GM19397 (cell line): ENCODE measurements around the gene PITHD1.
"Not testable (repeated sequence)": the region's sequence is repeated elsewhere in the genome, so short reads cannot be mapped to it uniquely, and the experiment has no call there.

Experiments used
- ATAC-seq: cut with Tn5 transposase; IDR thresholded peaks from one replicate; pipeline ENCODE4 v1.9.1; 2021; ENCODE audit warnings: mild to moderate bottlenecking, moderate library complexity; ENCODE audit not compliant: unreplicated experiment

The PITHD1 gene

DNA sequence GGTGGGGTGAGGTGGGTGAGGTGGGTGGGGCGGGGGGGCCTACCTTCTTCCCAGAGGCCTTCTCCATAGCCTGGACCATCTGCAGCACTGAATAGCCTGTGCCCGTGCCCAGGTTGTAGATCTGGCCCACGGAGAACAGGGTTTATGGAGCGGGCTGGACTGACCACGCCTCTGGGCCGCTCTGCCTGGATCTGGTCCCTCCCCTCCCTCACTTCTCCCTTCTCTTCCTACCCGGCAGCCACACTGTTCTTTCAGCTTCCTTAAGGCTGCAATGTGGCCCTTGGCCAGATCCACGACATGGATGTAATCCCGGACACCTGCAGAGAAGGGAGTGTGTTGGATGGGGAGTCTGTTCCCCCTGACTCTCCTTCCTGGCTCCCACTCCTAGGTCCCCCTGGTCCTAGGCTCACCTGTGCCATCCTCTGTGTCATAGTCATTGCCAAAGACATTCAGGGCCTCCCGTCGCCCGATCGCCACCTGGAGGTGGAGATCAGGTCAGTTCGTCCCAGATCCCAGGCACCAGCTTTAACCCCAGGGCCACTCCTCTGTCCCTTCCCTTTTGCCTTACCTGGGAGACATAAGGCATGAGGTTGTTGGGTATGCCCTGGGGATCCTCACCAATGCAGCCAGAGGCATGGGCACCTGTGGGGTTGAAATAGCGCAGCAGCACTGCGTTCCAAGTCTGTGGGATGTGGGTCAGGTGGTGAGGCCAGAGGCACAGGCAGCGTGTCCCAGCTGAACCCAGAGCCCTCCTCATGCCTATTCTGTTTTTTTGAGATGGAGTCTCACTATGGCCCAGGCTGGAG lies 18.5 kb downstream of the PITHD1 start:
- ATAC-seq: no peak

DNA sequence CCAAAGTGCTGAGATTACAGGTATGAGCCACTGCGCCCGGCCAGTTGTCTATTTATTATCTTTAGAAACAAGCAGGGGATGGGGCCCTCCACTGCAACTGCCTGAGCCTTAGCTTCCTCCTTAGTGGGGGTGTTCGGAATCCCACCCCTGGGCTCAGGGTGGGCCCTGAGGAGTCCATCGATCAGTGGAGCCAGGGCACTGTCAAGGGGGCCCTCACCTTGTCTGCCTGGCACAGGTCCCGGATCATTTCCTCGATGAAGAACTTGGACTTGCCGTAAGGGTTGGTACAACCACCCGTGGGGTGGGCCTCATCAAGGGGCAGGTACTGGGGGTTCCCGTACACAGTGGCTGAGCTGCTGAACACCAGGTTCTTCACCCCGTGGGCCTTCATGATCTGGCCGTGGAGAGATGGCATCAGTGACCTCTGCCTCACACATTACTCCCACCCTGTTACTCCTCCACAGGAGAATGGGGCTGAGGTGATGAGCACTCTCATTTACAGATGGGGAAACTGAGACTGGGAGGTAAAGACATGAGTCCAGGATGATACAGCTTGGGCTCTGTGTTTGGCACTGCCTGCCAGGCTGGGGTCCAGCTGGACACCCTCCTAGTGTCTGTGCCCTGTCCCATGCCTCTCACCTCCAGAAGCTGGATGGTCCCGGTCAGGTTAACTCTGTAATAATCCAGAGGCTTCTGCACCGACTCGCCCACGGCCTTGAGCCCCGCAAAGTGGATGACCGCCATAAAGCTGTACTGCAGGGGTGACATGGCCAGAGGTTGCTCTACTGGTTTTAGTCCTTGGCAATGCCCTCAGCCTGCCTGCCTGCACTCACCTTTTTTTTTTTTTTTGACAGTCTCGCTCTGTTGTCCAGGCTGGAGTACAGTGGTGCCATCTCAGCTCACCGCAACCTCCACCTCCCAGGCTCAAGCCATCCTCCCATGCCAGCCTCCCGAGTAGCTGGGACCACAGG lies 19.5 kb downstream of the PITHD1 start:
- no peak for ATAC-seq

DNA sequence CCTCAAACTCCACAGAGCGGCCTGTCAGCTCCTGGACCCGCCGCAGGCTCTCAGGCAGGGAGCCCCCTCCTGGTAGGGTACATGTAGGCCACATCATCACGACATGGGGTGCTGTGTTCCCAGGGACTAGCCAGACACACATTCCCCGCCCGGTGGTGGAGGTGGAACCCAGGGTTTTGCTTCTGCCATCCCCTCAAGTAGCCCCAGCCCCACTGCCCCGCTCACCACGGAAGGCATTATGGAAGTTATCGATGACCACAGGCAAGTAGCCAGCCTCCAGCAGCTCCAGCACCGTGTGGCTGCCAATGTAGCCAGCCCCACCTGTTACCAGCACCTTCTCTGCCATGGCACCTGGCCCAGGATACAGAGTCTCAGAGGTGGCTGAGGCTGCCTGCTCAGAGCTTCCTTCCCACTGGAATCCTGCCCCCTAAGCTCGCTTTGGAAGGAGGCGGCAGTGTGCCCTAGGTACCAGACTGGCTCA lies 20.5 kb downstream of the PITHD1 start:
- no peak for ATAC-seq

DNA sequence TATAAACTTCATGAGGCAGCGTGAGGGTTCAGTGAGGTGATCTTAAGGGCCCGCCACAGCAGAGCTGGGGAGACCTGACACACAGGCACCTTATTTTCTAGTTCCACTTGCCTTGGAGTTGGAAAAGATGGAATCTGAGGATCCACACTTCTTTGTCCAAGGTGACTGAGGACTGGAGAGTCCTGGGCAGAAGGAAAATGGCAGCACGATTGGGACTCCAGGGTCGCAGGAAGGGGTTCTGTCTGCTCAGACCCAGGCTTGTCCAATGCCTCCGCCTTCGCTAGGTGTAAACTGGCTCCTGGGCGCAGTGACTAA lies 21.0 kb downstream of the PITHD1 start:
- no peak for ATAC-seq

DNA sequence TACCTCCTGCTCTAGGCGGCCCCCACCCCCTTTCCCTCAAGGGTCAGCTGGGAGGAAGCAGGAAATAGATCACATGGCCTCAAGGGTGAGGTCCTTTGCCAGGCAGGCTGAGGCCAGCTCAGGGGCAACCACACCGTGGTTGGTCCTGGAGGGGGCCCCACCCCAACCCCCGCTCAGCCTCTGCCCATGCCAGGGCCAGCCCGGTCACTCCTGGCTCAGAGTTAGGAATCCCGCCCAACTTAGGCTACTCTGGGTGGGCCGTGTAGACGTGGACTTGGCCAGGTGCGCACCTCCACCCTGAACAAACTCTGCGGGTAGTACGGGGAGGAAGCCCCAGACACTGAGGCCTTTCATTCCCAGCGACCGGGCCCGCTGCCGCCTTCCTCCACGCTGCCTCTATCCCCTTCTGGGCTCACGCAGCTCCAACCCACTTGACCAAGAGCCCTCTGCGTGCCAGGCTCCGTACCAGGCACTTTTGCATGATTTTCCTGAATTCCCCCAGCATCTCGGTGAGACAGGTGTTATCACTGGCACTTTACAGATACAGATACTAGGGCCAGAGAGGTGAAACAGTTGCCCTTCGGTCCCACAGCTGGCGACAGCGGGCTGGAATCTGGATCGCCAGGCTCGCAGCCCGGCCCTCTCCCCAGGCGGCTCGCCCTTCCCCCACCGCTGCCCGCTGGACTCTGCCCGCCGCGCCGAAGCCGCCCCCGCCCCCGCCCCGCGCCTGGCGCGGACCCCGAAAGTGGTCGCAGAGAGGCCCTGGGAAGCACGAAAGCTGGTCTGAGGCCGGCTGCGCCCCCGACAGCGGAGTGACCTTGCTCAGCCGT lies 21.6 kb downstream of the PITHD1 start:
- ATAC-seq: peak; percentile 3

DNA sequence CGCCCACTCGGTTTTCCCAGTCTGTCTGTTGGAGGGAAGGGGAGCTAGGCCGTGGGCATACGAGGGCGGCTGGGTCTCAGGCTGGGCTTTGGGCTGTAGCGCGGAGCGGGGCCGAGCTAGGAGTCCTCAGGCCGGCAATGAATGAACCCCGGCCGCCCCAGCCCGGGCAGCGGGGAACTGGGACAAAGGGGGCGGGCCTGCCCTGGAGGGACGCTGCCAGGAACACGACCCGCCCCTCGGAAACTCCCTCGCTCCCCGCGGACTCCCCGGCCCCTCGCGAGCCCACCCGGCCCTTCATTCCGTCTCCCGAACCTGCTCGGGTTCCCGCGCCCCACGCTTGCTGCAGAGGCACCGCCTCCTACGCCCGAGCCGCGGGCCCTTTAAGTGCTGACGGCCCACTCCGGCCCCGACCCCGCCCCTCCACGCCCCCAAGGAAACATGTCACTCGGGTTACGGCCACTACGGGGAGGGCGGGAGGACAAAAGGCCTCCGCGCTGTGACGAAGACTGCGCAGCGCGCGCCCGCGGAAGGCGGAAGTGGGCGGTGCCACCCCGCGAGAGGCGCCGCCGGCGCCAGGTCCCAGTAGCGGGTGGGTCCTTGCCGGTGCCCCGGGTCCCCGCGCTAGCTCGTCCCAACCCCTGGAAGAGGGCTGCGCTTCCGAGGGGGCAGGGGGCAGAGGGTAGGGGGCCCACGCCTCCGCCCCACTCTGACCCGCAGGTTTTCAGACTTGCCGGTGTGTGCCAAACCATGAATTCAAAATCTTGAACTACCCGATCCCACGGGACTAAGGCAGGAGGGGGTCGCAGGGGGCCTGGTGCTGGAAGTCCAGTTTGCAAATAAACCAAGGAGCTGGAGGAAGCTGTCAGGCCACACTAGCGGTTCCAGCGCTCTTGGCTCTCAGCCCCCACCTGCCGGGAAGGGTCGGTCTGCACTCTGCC lies 22.5 kb downstream of the PITHD1 start, which contains the start of gene GALE:
Gene GALE, minus strand, starts transcription at position 355 of the 938 bp plus-strand sequence. CDS start 1,747 bp downstream, outside the sequence.
- peak; percentile 79 for ATAC-seq

DNA sequence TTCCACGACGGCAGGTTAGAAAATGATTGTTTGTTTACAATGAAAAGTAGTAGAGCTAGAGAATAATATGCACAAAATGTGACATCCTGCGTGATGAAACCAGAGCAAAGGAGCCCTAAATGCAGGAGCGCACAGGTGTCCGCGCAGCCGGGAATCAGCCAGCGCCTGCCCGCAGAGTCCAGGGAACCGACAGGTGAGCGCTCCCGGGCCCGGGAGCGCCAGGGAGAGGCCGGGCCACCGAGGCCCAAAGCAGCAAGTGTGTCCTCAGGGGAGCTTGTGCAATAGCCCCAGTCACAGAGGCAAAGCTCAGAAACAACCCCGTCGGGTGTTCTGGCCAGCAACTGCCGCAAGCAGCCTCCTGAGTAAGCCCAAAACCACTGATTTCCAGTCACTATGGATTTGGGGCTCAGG lies 23.1 kb downstream of the PITHD1 start:
- no peak for ATAC-seq

DNA sequence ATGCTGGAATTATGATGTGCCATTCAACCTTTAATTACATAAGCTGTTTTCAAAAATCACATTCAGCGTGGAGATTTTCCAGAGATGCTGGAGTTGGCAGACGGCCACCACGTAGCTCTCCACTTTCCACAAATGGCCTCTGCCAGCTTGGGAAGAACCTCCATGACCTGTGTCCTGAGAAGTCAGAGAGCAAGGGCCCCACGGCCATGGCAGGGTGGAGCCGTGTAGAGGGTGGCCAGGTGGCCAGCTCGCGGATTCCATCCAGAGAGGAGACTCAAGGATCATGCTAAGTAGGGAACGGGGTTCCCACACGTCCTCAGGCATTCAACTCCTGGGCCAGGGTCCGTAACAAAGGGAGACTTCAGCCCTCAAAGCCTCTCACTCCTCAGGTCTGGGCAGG lies 23.7 kb downstream of the PITHD1 start:
- ATAC-seq: no peak

DNA sequence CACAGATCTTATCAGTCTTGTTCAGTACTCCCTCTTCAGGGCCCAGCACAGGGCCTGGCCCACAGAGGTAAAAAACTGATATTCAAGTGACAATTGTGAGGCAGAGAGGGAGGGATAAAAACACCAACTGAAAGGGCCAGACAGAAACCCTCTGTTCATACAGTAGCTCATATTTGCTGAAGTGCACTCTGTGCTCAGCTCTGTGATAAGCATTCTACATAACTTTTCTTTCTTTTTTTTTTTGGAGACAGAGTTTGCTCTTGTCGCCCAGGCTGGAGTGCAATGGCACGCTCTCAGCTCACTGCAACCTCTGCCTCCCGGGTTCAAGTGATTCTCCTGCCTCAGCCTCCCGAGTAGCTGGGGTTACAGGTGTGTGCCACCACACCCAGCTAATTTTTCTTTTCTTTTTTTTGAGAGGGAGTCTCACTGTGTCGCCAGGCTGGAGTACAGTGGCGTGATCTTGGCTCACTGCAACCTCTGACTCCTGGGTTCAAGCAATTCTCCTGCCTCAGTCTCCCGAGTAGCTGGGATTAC lies 24.7 kb downstream of the PITHD1 start:
- ATAC-seq: not testable (repeated sequence)

DNA sequence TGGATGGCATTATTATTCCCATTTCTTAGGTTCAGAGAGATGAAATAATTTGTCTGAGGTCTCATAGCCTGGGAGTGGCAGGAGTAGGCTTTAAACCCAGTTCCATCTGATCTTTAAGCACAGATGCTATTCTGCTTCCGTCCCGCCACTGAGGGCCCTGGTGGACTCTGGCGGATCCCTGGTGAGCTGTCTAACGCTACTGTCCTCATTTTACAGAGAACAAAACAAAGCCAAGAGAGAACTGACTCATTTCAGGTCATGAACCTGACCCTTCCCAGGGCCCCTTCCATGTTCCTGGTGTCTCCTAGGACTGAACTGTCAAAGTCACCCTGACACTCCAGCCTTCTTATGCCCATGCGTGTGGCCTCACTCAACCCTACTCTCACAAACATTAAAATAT lies 25.5 kb downstream of the PITHD1 start:
- no peak for ATAC-seq

DNA sequence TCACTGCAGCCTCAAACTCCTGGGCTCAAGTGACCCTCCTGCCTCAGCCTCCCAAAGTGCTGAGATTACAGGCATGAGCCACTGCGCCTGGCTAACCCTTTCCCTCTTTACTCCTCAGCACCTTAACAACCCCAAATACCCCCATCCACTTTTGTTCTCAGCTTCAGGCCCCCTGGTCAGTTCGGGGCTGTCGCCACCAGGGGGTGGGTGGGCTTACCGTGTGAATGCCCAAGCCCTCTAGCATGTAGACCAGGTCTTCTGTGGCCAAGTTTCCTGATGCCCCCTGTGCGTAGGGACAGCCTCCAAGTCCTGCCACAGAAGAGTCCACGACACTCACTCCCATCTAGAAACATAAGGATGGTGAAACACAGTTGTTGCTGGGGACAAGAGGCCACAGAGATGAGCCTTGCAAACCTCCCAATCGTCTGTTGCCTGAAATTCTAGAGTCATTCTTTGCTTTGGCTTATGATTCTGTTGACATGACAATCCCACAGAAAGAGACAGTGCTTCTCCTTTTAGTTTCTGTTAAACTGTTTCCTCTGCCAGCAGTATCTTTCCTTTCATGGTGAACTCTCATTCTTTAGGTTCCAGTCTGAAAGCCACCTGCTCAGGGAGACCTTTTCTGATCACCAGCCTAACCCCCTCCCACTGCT lies 26.1 kb downstream of the PITHD1 start:
- no peak for ATAC-seq

DNA sequence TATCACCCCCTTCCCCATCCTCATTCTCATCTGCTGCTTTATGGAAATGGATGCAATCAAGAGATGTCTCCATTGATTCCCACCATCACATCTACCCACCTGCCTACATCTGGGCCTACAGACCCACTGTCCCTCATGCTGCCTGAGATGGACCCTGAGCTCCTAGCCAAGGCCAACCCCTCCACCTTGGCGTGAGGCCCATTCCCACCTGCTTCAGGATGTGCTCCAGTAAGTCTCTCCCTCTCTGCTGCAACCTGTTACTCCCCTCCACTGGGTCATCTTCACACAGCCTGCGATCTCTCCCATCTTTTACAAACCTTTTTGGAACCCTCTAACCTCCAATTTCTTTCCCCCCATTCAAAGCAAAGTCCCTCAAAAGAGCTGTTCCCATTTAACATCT lies 26.8 kb downstream of the PITHD1 start:
- ATAC-seq: no peak

DNA sequence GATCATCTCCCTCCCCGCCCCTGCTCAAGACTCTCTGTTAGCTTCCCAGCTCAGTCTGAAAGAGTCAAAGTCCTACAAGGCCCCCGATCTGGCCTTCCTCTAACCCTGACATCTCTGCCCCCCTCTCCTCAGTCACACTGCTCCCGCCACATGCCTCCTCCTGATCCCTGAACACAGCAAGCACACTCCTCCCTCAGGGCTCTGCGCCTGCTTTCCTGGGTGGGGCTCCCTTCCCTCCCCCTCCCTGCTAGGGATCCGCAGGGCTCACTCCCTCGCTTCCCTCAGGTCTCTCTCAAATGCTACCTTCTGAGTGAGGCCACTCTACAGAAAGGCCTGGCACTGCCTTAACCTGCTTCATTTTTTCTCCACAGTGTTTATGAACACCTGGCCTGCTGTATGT lies 28.1 kb downstream of the PITHD1 start:
- ATAC-seq: no peak

DNA sequence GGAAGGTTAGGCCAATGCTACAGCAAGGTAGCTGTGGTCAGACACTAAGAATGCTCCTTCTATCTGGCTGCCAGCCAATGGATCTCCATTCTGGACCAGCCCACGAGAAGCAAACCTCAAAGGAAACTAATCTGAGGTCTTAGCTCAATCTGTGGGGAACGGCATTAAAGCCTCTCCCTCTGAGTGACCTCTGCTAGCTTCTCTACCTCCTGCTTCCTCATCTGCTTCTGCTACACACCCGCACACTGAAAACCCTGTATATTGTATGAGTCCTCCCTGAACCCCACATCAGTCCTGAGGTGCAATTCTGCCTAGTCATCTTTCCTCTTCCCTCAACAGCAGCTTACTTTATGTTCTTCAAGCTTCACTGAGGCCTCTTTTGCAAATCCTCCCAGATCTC lies 29.2 kb downstream of the PITHD1 start:
- ATAC-seq: no peak

DNA sequence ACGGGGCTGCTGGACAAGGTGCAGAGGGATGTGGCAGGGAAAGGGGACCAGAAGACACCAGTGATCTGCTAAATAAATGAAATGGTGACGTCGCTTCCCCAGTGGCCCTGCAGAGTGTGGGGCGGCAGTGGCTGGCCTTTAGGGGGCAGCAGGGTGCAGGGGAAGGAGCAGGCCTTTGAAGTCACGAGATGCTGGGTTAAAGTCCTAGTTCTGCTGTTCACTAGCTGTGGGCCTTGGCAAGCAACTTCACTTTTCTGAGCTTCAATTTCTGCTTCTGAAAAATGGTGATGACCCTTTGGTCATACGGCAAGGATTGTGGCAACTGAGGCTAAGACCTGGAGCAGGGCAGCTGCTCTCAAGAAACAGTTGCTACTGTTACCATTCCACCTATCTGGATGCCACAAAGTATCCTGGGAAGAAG lies 31.5 kb downstream of the PITHD1 start:
- peak; percentile 70 for ATAC-seq

DNA sequence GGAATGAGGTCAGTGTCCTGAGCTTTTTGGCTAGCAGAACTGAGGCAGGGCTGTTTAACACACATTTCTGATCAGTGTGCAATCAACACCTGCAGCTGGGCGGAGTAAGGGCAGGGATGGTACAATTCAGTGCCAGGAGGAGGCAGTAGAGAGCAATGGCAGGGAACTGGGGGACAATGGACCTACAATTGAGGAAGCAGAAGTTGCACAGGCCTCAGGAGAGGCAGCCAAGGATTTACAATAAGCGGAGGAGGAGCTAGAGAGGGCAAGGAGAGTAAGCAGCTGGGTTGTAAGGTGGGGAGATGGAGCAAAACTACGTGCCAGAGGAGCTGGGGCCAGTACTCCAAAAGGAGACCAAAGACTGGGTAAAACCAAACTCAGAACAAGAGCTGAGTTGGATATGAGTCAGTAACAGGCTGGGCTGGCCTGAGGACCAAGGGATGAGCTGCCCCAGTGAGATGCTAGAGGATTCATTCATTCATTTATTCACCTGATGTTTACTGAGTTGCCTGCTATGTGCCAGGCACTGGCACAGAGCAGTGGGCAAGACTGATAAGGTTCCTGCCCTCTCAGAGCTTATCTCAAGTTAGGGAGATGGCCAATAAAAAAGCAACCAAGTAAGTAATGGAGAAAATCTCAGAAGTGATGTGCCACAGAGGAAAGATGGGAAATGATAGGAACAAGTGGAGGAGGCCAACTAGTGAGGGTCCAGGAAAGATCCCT lies 32.8 kb downstream of the PITHD1 start:
- no peak for ATAC-seq

DNA sequence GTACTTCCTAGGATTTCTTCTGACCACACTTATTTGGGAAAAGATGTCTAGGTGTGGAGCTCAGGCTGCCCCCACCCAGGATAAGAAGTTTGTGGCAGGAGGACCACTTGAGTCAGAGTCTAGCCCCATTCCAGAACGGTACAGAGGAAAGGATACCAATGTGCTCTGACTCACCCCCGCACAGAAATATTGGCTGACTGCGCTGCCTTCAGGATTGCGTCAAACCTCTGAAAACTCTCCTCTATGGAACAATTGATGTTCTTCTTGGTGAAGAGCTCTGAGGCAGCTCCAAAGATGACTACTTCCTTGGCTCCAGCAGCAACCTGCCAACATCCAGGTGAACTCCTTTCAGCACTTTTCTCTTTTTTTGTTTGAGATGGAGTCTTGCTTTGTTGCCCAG lies 35.8 kb downstream of the PITHD1 start:
- no peak for ATAC-seq

DNA sequence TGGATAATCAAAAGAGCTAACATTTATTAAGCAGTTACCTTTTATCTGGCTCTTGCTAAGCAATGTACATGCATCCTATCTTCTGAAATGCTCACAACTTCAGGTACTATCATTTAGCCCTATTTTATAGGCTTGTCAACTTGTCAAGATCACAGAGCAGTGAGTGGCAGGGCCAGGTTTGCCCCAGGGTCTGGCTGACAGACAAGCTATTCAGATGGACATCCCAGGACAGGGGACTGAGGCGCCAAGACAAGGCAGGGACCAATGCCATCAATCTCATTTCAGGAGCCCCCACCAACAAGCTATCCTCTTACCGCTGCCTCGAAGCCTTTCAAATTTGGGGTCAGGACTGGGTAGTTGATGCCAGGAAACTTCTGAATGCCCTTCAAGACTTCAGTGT lies 38.1 kb downstream of the PITHD1 start:
- no peak for ATAC-seq
